Adipocyte (in vitro differentiated cells): ENCODE measurements around the gene NMS.

Experiments used
- DNase-seq: peaks from one replicate; pipeline ENCODE4 v3.0.0-alpha.2; 2015; ENCODE audit warnings: low read depth
- H3K27me3 ChIP-seq: replicated peaks from 2 replicates; pipeline ENCODE4 v1.7.0; 2013; ENCODE audit warnings: mild to moderate bottlenecking, low read length, moderate library complexity; ENCODE audit not compliant: control insufficient read depth, insufficient read depth
- H3K36me3 ChIP-seq: 2 replicates; pipeline ENCODE4 v1.7.0; 2013; ENCODE audit warnings: low read length, mild to moderate bottlenecking, moderate library complexity; ENCODE audit not compliant: control insufficient read depth, insufficient read depth, severe bottlenecking
- H3K4me1 ChIP-seq: 2 replicates; pipeline ENCODE4 v1.7.0; 2013; ENCODE audit warnings: mild to moderate bottlenecking, low read length, moderate library complexity; ENCODE audit not compliant: control insufficient read depth, insufficient read depth
- H3K4me3 ChIP-seq: 2 replicates; pipeline ENCODE4 v1.7.0; 2013; ENCODE audit warnings: mild to moderate bottlenecking, low read length, moderate library complexity
- H3K9ac ChIP-seq: 2 replicates; pipeline ENCODE4 v1.7.0; 2013; ENCODE audit warnings: mild to moderate bottlenecking, low read length, moderate library complexity
- H3K9me3 ChIP-seq: 2 replicates; pipeline ENCODE4 v1.7.0; 2013; ENCODE audit warnings: mild to moderate bottlenecking, low read length, moderate library complexity; ENCODE audit not compliant: control insufficient read depth

Gene NMS

DNA sequence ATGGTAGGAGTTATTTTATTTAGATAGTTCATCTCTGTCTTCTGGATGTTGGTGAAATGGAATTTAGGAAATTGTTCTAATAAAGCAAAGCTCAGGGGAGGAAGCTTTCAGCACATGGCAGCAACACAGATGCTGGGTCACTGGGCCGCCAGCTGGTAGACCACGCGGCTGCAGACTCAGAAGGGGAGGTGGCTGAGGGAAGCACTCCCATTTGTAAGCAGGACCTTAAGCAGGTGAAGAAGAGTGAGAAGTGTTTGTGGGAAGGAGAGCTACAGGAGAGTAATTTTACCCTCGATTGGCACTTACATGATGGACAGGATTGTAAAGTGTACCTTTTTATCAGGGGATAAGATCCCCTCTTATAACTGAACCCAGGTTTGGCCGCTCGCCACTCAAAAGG lies 24.4 kb downstream of the NMS start:
- H3K9ac ChIP-seq = no peak overlapping the region
- no peaks in the 10 kb centered on the region for H3K36me3 ChIP-seq
- H3K9me3 ChIP-seq = peaks cover 5% of the 10 kb centered on the region
- H3K4me1 ChIP-seq = no peaks in the 10 kb centered on the region
- H3K27me3 ChIP-seq = no peaks in the 10 kb centered on the region
- H3K4me3 ChIP-seq = no peak overlapping the region
- no peak for DNase-seq

GRCh38 chr2:100502782-100503181 lies 32.5 kb downstream of the NMS start:
- no peak for DNase-seq
- Histone ChIP-seq H3K9ac (no peak overlapping the region), H3K9me3 (peaks cover 27% of the 10 kb centered on the region), H3K36me3 (no peaks in the 10 kb centered on the region), H3K27me3 (no peaks in the 10 kb centered on the region), H3K4me3 (no peak overlapping the region), H3K4me1 (no peaks in the 10 kb centered on the region)

DNA sequence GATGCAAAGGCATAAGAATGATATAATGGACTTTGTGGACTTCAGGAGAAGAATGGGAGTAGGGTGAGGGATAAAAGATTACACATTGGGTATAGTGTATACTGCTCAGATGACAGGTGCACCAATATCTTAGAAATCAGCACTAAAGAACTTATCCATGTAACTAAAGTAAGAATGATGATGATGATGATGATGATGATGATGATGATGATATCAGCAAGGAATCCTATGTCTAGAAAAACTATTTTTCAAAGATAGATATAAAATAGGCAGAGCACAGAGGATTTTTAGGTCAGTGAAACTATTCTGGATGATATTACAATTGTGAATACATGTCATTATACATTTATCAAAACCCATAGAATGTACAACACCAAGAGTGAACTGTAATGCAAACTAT lies 34.3 kb downstream of the NMS start:
- Histone ChIP-seq H3K9me3 (peaks cover 34% of the 10 kb centered on the region), H3K4me1 (no peaks in the 10 kb centered on the region), H3K9ac (no peak overlapping the region), H3K27me3 (no peaks in the 10 kb centered on the region), H3K36me3 (no peaks in the 10 kb centered on the region), H3K4me3 (no peak overlapping the region)
- no peak for DNase-seq

DNA sequence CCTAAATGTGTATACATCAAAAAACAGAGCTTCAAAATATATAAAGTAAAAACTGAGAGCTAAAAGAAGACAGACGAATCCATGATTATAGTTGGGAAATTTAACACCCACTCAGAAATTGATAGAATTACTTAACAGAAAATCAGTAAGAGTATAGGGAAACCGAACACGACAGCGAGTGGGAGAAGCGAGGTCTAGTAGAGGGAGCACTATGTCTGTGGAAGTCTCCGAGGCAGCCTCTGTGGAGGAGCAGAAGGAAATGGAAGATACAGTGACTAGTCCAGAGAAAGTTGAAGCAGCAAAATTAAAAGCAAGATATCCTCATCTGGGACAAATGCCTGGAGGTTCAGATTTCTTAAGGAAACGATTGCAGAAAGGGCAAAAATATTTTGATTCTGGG lies 38.8 kb downstream of the NMS start:
- DNase-seq = no peak
- no peaks in the 10 kb centered on the region for H3K27me3 ChIP-seq
- no peaks in the 10 kb centered on the region for H3K36me3 ChIP-seq
- no peak overlapping the region for H3K9ac ChIP-seq
- H3K4me1 ChIP-seq = no peaks in the 10 kb centered on the region
- H3K9me3 ChIP-seq = peaks cover 16% of the 10 kb centered on the region
- no peak overlapping the region for H3K4me3 ChIP-seq

- Histone ChIP-seq H3K27me3 (no peaks in the 10 kb centered on the region), H3K4me1 (no peaks in the 10 kb centered on the region), H3K36me3 (no peaks in the 10 kb centered on the region), H3K4me3 (no peak overlapping the region), H3K9ac (no peak overlapping the region), H3K9me3 (peaks cover 1% of the 10 kb centered on the region)
- no peak for DNase-seq
Measured at GRCh38 chr2:100513650-100514049, 43.4 kb downstream of the NMS start.

- H3K4me3 ChIP-seq = no peak overlapping the region
- H3K36me3 ChIP-seq = no peaks in the 10 kb centered on the region
- H3K9me3 ChIP-seq = peaks cover 4% of the 10 kb centered on the region
- no peak overlapping the region for H3K9ac ChIP-seq
- no peak for DNase-seq
- no peaks in the 10 kb centered on the region for H3K4me1 ChIP-seq
- no peaks in the 10 kb centered on the region for H3K27me3 ChIP-seq
Measured at GRCh38 chr2:100517556-100517955, 47.3 kb downstream of the NMS start.

- no peaks in the 10 kb centered on the region for H3K4me1 ChIP-seq
- no peak overlapping the region for H3K4me3 ChIP-seq
- H3K9ac ChIP-seq = no peak overlapping the region
- H3K9me3 ChIP-seq = peaks cover 12% of the 10 kb centered on the region
- no peaks in the 10 kb centered on the region for H3K36me3 ChIP-seq
- no peak for DNase-seq
- no peaks in the 10 kb centered on the region for H3K27me3 ChIP-seq
Measured at GRCh38 chr2:100518801-100519200, 48.5 kb downstream of the NMS start.

DNA sequence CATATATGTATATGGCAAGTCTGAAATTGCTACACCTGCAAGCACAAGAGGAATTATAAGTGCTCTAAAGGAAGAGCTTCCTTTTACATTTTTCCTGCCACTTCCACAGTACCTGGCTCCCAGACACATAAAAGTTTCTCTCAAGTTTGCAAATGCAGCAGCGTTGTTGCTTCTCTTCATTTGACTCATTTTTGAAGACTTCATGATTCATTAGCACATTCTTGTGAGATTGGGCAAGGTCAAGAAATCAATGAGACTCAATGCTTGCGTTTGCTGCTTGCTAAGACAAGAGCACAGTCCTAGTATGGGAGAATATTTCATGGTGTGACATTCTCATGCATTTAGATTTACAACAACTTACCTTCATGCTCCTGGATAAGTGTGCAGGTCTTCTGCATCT lies 49.9 kb downstream of the NMS start:
- H3K27me3 ChIP-seq = no peaks in the 10 kb centered on the region
- no peaks in the 10 kb centered on the region for H3K36me3 ChIP-seq
- H3K9ac ChIP-seq = no peak overlapping the region
- no peaks in the 10 kb centered on the region for H3K4me1 ChIP-seq
- peaks cover 12% of the 10 kb centered on the region for H3K9me3 ChIP-seq
- DNase-seq = no peak
- H3K4me3 ChIP-seq = no peak overlapping the region

DNA sequence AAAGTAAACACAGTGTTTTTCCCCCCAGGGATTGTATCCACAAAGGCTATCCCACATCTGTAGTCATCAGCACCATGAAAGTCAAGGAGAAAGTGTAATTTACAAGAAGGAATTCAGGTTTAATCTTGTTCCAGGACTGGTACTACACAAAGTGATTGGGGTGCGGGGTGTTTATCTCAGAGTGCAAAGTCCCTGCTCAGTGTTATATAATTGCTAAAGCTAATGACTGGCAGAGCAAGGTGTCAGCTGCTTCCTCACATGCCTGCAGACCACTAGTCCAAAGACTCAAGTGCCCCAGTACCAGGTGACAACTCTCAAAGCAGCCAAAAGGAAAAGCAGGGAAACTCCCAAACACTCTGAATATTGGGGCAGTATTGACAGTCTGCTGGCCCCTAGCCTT lies 52.1 kb downstream of the NMS start:
- DNase-seq = no peak
- H3K9me3 ChIP-seq = peaks cover 12% of the 10 kb centered on the region
- H3K9ac ChIP-seq = no peak overlapping the region
- no peaks in the 10 kb centered on the region for H3K27me3 ChIP-seq
- H3K4me3 ChIP-seq = no peak overlapping the region
- no peaks in the 10 kb centered on the region for H3K4me1 ChIP-seq
- no peaks in the 10 kb centered on the region for H3K36me3 ChIP-seq

GRCh38 chr2:100524331-100524730 lies 54.0 kb downstream of the NMS start:
- H3K36me3 ChIP-seq = no peaks in the 10 kb centered on the region
- no peak overlapping the region for H3K9ac ChIP-seq
- no peak for DNase-seq
- peaks cover 12% of the 10 kb centered on the region for H3K9me3 ChIP-seq
- no peak overlapping the region for H3K4me3 ChIP-seq
- no peaks in the 10 kb centered on the region for H3K4me1 ChIP-seq
- no peaks in the 10 kb centered on the region for H3K27me3 ChIP-seq

- Histone ChIP-seq H3K27me3 (no peaks in the 10 kb centered on the region), H3K36me3 (no peaks in the 10 kb centered on the region), H3K9me3 (peaks cover 12% of the 10 kb centered on the region)
Measured at GRCh38 chr2:100526868-100527267, 56.6 kb downstream of the NMS start.

GRCh38 chr2:100527440-100528015 lies 57.2 kb downstream of the NMS start:
- Histone ChIP-seq H3K27me3 (no peaks in the 10 kb centered on the region), H3K9me3 (peaks cover 8% of the 10 kb centered on the region), H3K9ac (no peak overlapping the region), H3K4me1 (no peaks in the 10 kb centered on the region), H3K36me3 (no peaks in the 10 kb centered on the region), H3K4me3 (no peak overlapping the region)
- no peak for DNase-seq

More at GRCh38 chr2:100526868-100527267, 56.6 kb downstream of the NMS start:
- Histone ChIP-seq H3K4me3 (no peak overlapping the region), H3K9ac (no peak overlapping the region), H3K4me1 (no peaks in the 10 kb centered on the region)
- no peak for DNase-seq
